Dendritic cell treated with granulocyte-macrophage colony-stimulating factor and Interleukin-4, amounts not matched to agents 40 ng/mL and 50 ng/mL, for 4 days (primary cell): Measurements from ENCODE around the gene MYOM1.
"Not testable (repeated sequence)": the region's sequence is repeated elsewhere in the genome, so short reads cannot be mapped to it uniquely, and the experiment has no call there.

ENCODE experiments used
- H3K27ac Mint-ChIP-seq: one replicate; pipeline ENCODE4 v1.8.0; 2022; ENCODE audit warnings: mild to moderate bottlenecking, mixed read lengths
- H3K27me3 Mint-ChIP-seq: one replicate; pipeline ENCODE4 v1.8.0; 2022; ENCODE audit warnings: mild to moderate bottlenecking, mixed read lengths
- H3K36me3 Mint-ChIP-seq: one replicate; pipeline ENCODE4 v1.8.0; 2022; ENCODE audit warnings: low read depth, mixed read lengths
- H3K4me1 Mint-ChIP-seq: one replicate; pipeline ENCODE4 v1.8.0; 2022; ENCODE audit warnings: low read depth, mixed read lengths
- H3K4me3 Mint-ChIP-seq: one replicate; pipeline ENCODE4 v1.8.0; 2022; ENCODE audit warnings: mild to moderate bottlenecking, moderate library complexity, mixed read lengths
- H3K9me3 Mint-ChIP-seq: one replicate; pipeline ENCODE4 v1.8.0; 2022; ENCODE audit warnings: mixed read lengths
- intact Hi-C: fragments of 100-400 bp; cut with micrococcal nuclease; formaldehyde crosslinking; loops from one replicate; pipeline ENCODE4 v1.15.0; 2022

The MYOM1 gene

GRCh38 chr18:3067165-3067661 is 152.6 kb downstream of the MYOM1 start:
- H3K36me3 Mint-ChIP-seq = no peaks in the 10 kb centered on the region
- peaks cover 6% of the 10 kb centered on the region for H3K4me1 Mint-ChIP-seq
- no peaks in the 10 kb centered on the region for H3K9me3 Mint-ChIP-seq
- no peak overlapping the region for H3K27ac Mint-ChIP-seq
- intact Hi-C loops = loop anchor here (5.0 kb wide), 1 partner anchor 120 kb away; no protein-coding TSS in a partner anchor
- no peaks in the 10 kb centered on the region for H3K27me3 Mint-ChIP-seq
- no peak overlapping the region for H3K4me3 Mint-ChIP-seq

GRCh38 chr18:3066341-3067110 is 153.2 kb downstream of the MYOM1 start:
- no peaks in the 10 kb centered on the region for H3K27me3 Mint-ChIP-seq
- no peak overlapping the region for H3K27ac Mint-ChIP-seq
- H3K36me3 Mint-ChIP-seq = no peaks in the 10 kb centered on the region
- no peaks in the 10 kb centered on the region for H3K9me3 Mint-ChIP-seq
- no peak overlapping the region for H3K4me3 Mint-ChIP-seq
- peaks cover 6% of the 10 kb centered on the region for H3K4me1 Mint-ChIP-seq
- intact Hi-C loops = loop anchor here (5.0 kb wide), 1 partner anchor 119 kb away; no protein-coding TSS in a partner anchor

- not testable (repeated sequence) for H3K36me3 Mint-ChIP-seq, H3K27ac Mint-ChIP-seq, H3K4me3 Mint-ChIP-seq, H3K9me3 Mint-ChIP-seq, H3K27me3 Mint-ChIP-seq
- peaks cover 18% of the 10 kb centered on the region for H3K4me1 Mint-ChIP-seq
- intact Hi-C loops = loop anchor here (2.0 kb wide), 2 partner anchors 69 to 131 kb away; no protein-coding TSS in a partner anchor
Observed at GRCh38 chr18:3063766-3064165, 156.0 kb downstream of the MYOM1 start.

GRCh38 chr18:3062798-3063680 is 156.7 kb downstream of the MYOM1 start:
- H3K36me3 Mint-ChIP-seq = no peaks in the 10 kb centered on the region
- no peak overlapping the region for H3K4me3 Mint-ChIP-seq
- peaks cover 21% of the 10 kb centered on the region for H3K4me1 Mint-ChIP-seq
- no peaks in the 10 kb centered on the region for H3K9me3 Mint-ChIP-seq
- no peaks in the 10 kb centered on the region for H3K27me3 Mint-ChIP-seq
- no peak overlapping the region for H3K27ac Mint-ChIP-seq
- intact Hi-C loops = loop anchor here (2.0 kb wide), 2 partner anchors 68 to 130 kb away; no protein-coding TSS in a partner anchor

GRCh38 chr18:3061581-3062312 is 158.0 kb downstream of the MYOM1 start:
- Mint-ChIP-seq H3K4me3 (no peak overlapping the region), H3K27ac (no peak overlapping the region), H3K36me3 (no peaks in the 10 kb centered on the region), H3K4me1 (peaks cover 21% of the 10 kb centered on the region), H3K9me3 (no peaks in the 10 kb centered on the region), H3K27me3 (no peaks in the 10 kb centered on the region)
- intact Hi-C loops = loop anchor here (2.0 kb wide), 2 partner anchors 67 to 129 kb away; no protein-coding TSS in a partner anchor

GRCh38 chr18:3060667-3061580 is 158.8 kb downstream of the MYOM1 start:
- Mint-ChIP-seq H3K4me1 (peaks cover 21% of the 10 kb centered on the region), H3K36me3 (no peaks in the 10 kb centered on the region), H3K4me3 (no peak overlapping the region), H3K27ac (peak overlapping the region; percentile 48), H3K27me3 (no peaks in the 10 kb centered on the region), H3K9me3 (no peaks in the 10 kb centered on the region)
- intact Hi-C loops = no loop called here

- Mint-ChIP-seq H3K27ac (no peak overlapping the region), H3K36me3 (no peaks in the 10 kb centered on the region)
Observed at GRCh38 chr18:3059272-3059671, 160.5 kb downstream of the MYOM1 start.

GRCh38 chr18:3058328-3059191 is 161.2 kb downstream of the MYOM1 start:
- peaks cover 1% of the 10 kb centered on the region for H3K9me3 Mint-ChIP-seq
- H3K4me1 Mint-ChIP-seq = peaks cover 21% of the 10 kb centered on the region
- H3K27me3 Mint-ChIP-seq = no peaks in the 10 kb centered on the region
- no peak overlapping the region for H3K4me3 Mint-ChIP-seq
- H3K36me3 Mint-ChIP-seq = no peaks in the 10 kb centered on the region
- H3K27ac Mint-ChIP-seq = peak overlapping the region; percentile 20
- intact Hi-C loops = loop anchor here (5.0 kb wide), 1 partner anchor 41 kb away; no protein-coding TSS in a partner anchor

More at GRCh38 chr18:3059272-3059671, 160.5 kb downstream of the MYOM1 start:
- Mint-ChIP-seq H3K27me3 (no peaks in the 10 kb centered on the region), H3K4me1 (peaks cover 21% of the 10 kb centered on the region), H3K9me3 (no peaks in the 10 kb centered on the region), H3K4me3 (no peak overlapping the region)
- intact Hi-C loops = loop anchor here (5.0 kb wide), 1 partner anchor 42 kb away; no protein-coding TSS in a partner anchor

- intact Hi-C loops = loop anchor here (5.0 kb wide), 1 partner anchor 40 kb away; no protein-coding TSS in a partner anchor
- Mint-ChIP-seq H3K9me3 (peaks cover 9% of the 10 kb centered on the region), H3K36me3 (no peaks in the 10 kb centered on the region), H3K27ac (no peak overlapping the region), H3K4me1 (peaks cover 17% of the 10 kb centered on the region), H3K27me3 (no peaks in the 10 kb centered on the region), H3K4me3 (no peak overlapping the region)
Observed at GRCh38 chr18:3057526-3057925, 162.2 kb downstream of the MYOM1 start.

- peaks cover 9% of the 10 kb centered on the region for H3K9me3 Mint-ChIP-seq
- peaks cover 29% of the 10 kb centered on the region for H3K4me1 Mint-ChIP-seq
- no peak overlapping the region for H3K4me3 Mint-ChIP-seq
- intact Hi-C loops = loop anchor here (5.0 kb wide), 1 partner anchor 39 kb away; no protein-coding TSS in a partner anchor
- H3K27ac Mint-ChIP-seq = no peak overlapping the region
- no peaks in the 10 kb centered on the region for H3K36me3 Mint-ChIP-seq
- no peaks in the 10 kb centered on the region for H3K27me3 Mint-ChIP-seq
Observed at GRCh38 chr18:3056311-3056710, 163.5 kb downstream of the MYOM1 start.

- H3K27ac Mint-ChIP-seq = no peak overlapping the region
- no peaks in the 10 kb centered on the region for H3K36me3 Mint-ChIP-seq
- H3K9me3 Mint-ChIP-seq = peaks cover 9% of the 10 kb centered on the region
- H3K27me3 Mint-ChIP-seq = no peaks in the 10 kb centered on the region
- H3K4me1 Mint-ChIP-seq = peaks cover 26% of the 10 kb centered on the region
- H3K4me3 Mint-ChIP-seq = no peak overlapping the region
- intact Hi-C loops = loop anchor here (5.0 kb wide), 1 partner anchor 39 kb away; no protein-coding TSS in a partner anchor
Observed at GRCh38 chr18:3055816-3056215, 164.0 kb downstream of the MYOM1 start.
